HG03139 (cell line): ENCODE results near the gene CLPTM1.
A peak's percentile ranks its signal among the peaks of the same experiment; 100 is the strongest.
"Not testable (repeated sequence)": the region's sequence is repeated elsewhere in the genome, so short reads cannot be mapped to it uniquely, and the experiment has no call there.

ENCODE experiments used
- ATAC-seq: cut with Tn5 transposase; IDR thresholded peaks from one replicate; pipeline ENCODE4 v1.9.1; 2021; ENCODE audit not compliant: unreplicated experiment

The CLPTM1 gene, protein sequence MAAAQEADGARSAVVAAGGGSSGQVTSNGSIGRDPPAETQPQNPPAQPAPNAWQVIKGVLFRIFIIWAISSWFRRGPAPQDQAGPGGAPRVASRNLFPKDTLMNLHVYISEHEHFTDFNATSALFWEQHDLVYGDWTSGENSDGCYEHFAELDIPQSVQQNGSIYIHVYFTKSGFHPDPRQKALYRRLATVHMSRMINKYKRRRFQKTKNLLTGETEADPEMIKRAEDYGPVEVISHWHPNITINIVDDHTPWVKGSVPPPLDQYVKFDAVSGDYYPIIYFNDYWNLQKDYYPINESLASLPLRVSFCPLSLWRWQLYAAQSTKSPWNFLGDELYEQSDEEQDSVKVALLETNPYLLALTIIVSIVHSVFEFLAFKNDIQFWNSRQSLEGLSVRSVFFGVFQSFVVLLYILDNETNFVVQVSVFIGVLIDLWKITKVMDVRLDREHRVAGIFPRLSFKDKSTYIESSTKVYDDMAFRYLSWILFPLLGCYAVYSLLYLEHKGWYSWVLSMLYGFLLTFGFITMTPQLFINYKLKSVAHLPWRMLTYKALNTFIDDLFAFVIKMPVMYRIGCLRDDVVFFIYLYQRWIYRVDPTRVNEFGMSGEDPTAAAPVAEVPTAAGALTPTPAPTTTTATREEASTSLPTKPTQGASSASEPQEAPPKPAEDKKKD

GRCh38 chr19:44954649-44955504 lies at the start of gene CLPTM1:
CLPTM1 (plus strand) TSS chr19:44955380; CDS start chr19:44955396, 16 bp downstream.
- ATAC-seq, result peak; percentile 77

DNA sequence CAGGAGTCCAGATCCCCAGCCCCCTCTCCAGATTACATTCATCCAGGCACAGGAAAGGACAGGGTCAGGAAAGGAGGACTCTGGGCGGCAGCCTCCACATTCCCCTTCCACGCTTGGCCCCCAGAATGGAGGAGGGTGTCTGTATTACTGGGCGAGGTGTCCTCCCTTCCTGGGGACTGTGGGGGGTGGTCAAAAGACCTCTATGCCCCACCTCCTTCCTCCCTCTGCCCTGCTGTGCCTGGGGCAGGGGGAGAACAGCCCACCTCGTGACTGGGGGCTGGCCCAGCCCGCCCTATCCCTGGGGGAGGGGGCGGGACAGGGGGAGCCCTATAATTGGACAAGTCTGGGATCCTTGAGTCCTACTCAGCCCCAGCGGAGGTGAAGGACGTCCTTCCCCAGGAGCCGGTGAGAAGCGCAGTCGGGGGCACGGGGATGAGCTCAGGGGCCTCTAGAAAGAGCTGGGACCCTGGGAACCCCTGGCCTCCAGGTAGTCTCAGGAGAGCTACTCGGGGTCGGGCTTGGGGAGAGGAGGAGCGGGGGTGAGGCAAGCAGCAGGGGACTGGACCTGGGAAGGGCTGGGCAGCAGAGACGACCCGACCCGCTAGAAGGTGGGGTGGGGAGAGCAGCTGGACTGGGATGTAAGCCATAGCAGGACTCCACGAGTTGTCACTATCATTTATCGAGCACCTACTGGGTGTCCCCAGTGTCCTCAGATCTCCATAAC lies 49.6 kb upstream of the CLPTM1 start, which contains the start of gene APOE:
APOE (plus strand) TSS at position 360 of the 724 bp plus-strand sequence. CDS start 829 bp downstream, outside the sequence.
- no peak for ATAC-seq

DNA sequence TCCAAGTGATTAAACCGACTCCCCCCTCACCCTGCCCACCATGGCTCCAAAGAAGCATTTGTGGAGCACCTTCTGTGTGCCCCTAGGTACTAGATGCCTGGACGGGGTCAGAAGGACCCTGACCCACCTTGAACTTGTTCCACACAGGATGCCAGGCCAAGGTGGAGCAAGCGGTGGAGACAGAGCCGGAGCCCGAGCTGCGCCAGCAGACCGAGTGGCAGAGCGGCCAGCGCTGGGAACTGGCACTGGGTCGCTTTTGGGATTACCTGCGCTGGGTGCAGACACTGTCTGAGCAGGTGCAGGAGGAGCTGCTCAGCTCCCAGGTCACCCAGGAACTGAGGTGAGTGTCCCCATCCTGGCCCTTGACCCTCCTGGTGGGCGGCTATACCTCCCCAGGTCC lies 47.6 kb upstream of the CLPTM1 start:
- no peak for ATAC-seq

GRCh38 chr19:44908074-44908835 lies 46.9 kb upstream of the CLPTM1 start:
- no peak for ATAC-seq

DNA sequence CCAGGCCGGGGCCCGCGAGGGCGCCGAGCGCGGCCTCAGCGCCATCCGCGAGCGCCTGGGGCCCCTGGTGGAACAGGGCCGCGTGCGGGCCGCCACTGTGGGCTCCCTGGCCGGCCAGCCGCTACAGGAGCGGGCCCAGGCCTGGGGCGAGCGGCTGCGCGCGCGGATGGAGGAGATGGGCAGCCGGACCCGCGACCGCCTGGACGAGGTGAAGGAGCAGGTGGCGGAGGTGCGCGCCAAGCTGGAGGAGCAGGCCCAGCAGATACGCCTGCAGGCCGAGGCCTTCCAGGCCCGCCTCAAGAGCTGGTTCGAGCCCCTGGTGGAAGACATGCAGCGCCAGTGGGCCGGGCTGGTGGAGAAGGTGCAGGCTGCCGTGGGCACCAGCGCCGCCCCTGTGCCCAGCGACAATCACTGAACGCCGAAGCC lies 46.3 kb upstream of the CLPTM1 start:
- ATAC-seq, result no peak

DNA sequence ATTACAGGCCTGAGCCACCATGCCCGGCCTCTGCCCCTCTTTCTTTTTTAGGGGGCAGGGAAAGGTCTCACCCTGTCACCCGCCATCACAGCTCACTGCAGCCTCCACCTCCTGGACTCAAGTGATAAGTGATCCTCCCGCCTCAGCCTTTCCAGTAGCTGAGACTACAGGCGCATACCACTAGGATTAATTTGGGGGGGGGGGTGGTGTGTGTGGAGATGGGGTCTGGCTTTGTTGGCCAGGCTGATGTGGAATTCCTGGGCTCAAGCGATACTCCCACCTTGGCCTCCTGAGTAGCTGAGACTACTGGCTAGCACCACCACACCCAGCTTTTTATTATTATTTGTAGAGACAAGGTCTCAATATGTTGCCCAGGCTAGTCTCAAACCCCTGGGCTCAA lies 45.4 kb upstream of the CLPTM1 start:
- ATAC-seq, result no peak

- not testable (repeated sequence) for ATAC-seq
These were observed 43.3 kb upstream of the CLPTM1 start for GRCh38 chr19:44911896-44912295.

DNA sequence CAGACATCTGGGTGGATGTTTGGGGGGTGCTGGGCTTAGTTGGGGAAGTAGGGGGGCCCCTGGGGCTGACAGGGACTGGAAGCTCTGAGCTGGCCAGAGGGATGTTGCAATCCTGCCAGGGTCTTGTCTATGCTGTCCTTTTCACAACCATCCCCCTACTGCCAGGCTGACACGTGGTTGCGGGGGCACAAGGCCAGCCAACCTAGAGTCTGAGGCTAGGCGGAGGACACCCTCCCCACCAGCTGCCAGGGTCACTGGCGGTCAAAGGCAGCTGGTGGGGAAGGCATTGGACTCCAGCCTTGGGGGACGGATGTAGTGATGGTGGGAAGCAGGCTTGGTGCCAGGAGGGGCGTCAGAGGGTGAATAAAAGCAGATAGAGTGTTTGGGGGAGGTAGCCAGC lies 42.3 kb upstream of the CLPTM1 start:
- no peak for ATAC-seq

GRCh38 chr19:44913512-44914432 lies 41.4 kb upstream of the CLPTM1 start:
- ATAC-seq, result not testable (repeated sequence)

DNA sequence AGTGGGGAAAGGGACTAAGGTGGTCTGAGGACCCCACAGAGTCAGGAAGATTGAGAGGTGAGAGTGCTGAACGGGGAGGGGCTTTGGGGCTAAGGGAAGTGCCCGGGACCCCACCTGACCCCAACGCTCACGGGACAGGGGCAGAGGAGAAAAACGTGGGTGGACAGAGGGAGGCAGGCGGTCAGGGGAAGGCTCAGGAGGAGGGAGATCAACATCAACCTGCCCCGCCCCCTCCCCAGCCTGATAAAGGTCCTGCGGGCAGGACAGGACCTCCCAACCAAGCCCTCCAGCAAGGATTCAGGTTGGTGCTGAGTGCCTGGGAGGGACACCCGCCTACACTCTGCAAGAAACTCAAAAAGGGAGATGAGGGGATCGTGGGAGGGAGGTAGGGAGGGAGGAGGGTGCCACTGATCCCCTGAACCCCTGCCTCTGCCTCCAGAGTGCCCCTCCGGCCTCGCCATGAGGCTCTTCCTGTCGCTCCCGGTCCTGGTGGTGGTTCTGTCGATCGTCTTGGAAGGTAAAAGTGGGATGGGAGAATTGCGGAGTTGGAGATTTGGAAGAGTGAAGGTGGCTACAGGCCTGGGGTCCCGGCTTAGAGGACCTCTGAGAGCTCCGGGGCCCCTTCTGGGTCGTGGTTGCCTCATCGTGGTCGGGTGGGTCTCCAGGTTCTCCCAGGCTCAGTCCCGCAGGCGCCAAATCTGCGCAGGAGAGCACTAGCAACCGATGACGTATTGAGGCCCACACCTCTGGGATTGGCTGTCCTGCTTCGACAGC lies 40.6 kb upstream of the CLPTM1 start, which contains the start of gene APOC1:
APOC1 (plus strand) TSS at position 176 of the 774 bp plus-strand sequence; CDS start at position 460, 284 bp downstream.
- ATAC-seq, result peak; percentile 91

- ATAC-seq, result no peak
These were observed 30.9 kb upstream of the CLPTM1 start for GRCh38 chr19:44924243-44924725.

DNA sequence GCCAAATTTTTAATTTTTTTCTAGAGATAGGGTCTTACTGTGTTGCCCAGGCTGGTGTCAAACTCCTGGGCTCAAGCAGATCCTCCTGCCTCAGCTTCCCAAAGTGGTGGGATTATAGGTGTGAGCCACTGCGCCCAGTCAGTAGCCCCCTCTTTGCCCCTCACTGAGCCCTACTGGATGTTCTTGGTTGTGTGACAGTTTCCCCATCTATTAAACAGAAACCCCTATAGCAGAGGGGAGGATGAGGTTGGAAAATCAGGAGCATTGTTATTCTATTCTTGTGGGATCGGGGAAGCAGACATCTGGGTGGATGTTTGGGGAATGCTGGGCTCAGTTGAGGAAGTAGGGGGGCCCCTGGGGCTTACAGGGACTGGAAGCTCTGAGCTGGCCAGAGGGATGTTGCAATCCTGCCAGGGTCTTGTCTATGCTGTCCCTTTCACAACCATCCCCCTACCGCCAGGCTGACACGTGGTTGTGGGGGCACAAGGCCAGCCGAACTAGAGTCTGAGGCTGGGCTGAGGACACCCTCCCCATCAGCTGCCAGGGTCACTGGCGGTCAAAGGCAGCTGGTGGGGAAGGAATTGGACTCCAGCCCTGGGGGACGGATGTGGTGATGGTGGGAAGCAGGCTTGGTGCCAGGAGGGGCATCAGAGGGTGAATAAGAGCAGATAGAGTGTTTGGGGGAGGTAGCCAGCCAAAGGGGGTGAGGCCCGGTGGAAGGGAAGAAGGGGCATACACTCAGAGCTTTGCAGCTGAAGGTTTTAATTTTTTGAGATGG lies 29.9 kb upstream of the CLPTM1 start:
- ATAC-seq, result no peak

DNA sequence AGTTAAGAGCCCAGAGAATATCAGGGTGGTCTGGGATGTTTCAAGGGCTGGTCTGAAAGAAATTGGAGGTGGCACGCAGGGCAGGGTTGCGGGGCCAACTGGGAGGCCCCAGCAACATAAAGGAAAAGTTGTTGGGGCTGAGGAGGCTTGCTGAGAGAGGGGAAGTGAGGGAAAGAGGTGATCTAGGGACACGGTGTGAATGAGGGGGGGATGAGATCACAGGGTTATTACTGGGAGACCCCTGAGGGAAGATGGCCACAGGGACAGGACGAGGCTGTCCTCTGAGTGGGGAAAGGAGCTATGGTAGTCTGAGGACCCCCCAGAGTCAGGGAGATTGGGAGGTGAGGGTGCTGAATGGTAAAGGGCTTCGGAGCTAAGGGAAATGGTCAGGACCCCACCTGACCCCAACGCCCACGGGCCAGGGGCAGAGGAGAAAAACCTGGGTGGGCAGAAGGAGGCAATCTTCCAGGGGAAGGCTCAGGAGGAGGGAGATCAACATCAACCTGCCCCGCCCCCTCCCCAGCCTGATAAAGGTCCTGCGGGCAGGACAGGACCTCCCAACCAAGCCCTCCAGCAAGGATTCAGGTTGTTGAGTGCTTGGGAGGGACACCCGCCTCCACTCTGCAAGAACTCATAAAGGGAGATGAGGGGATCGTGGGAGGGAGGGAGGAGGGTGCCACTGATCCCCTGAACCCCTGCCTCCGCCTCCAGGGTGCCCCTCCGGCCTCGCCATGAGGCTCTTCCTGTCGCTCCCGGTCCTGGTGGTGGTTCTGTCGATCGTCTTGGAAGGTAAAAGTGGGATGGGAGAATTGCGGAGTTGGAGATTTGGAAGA lies 28.7 kb upstream of the CLPTM1 start:
- ATAC-seq, result not testable (repeated sequence)

DNA sequence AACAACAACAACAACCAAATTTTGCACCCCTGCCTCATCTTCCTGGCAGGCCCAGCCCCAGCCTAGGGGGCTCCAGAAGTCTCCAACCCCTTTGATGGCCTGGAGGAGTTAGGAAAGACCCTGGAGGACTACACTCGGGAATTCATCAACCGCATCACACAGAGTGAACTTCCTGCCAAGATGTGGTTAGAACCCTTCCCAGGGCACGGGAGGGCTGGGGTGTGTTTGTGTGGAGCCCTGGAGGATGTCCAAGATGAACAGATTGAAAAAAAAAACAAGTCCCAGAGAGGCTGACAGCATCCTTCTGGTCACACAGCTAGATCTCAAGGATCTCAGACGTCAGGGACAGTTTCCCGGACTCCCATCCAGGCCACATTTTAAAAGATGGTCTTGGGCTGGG lies 27.4 kb upstream of the CLPTM1 start:
- no peak for ATAC-seq

DNA sequence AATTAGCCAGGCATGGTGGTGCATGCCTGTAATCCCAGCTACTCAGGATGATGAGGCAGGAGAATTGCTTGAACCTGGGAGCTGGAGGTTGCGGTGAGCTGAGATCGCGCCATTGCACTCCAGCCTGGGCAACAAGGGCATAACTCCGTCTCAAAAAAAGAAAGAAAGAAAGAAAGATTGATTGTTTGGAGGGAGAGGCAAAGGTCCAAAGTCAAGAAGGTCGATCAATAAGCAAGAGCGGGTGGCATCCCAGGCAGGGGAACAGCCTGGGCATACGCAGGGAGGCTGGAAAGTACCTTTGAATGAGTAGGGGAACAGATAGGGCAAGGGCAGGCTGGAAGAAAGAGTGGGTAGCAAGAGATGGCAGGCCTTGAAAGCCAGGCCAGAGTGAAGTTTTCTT lies 25.1 kb upstream of the CLPTM1 start:
- no peak for ATAC-seq

DNA sequence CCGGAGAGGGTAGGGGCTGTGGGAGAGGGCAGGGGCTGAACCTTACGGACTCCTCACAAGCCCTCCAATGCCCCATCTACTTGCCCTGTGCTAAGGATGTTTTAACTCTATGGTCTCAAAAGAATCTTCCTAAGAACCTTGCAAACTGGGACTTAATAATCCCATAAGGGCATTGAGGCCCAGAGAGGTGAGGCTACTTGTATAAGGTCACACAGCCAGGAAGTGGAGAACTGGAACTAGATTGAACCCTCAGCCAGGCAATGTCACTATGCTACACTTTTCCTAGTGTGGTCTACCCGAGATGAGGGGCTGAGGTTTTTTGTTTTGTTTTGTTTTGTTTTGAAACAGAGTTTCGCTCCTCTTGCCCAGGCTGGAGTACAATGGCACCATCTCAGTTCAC lies 23.6 kb upstream of the CLPTM1 start:
- no peak for ATAC-seq
